Lower leg skin (tissue), 3 donors: ENCODE measurements around the gene KMT2E.
"Not testable (repeated sequence)": the region's sequence is repeated elsewhere in the genome, so short reads cannot be mapped to it uniquely, and the experiment has no call there.

ENCODE experiments used
- CTCF ChIP-seq, 3 donors: fragments of 450-650 bp; IDR thresholded peaks; one replicate each; pipeline ENCODE4 v1.5.1; 2016; ENCODE audit warnings: antibody characterized with exemption in 3 of 3, mild to moderate bottlenecking in 3 of 3, moderate library complexity in 2 of 3
- POLR2A ChIP-seq, 2 donors: fragments of 450-650 bp; IDR thresholded peaks; one replicate each; pipeline ENCODE4 v1.6.1; 2016 to 2017; ENCODE audit warnings: antibody characterized with exemption in 2 of 2, mild to moderate bottlenecking in 1 of 2, moderate library complexity in 1 of 2

GRCh38 chr7:105005486-105005885 is 8.5 kb upstream of the KMT2E start:
- not testable (repeated sequence) for TF ChIP-seq CTCF, POLR2A (IDR thresholded peaks at IDR 0.05)
